ENCODE measurements around the gene IGSF9B. TPM values are rescaled to one million over a fixed set of nuclear protein-coding genes. Genes with fewer than 3 reads are reported as not detected.

IGSF9B gene
- total and polyA plus RNA-seq, 2 of the 13 experiments (the other 11 are each of a cell fraction or from before 2014, with no cell fraction given) = not detected

GRCh38 chr11:133936136-133936535, 20.6 kb downstream of the IGSF9B start:
- ChIA-PET POLR2A (no interaction called here), CTCF (ENCODE audit: low intra/inter-chr PET ratio, low total read pairs) (no interaction called here)
- ATAC-seq = no peak
- no peak overlapping the region for H3K27ac ChIP-seq (ENCODE audit: extremely low read length, insufficient read depth, low read length)
- H3K36me3 ChIP-seq (replicated peaks in 1 of 2; ENCODE audit: control insufficient read depth in 1 of 2, insufficient read depth in 2 of 2, low read length in 2 of 2) = no peaks in the 10 kb centered on the region
- H3K27me3 ChIP-seq (ENCODE audit: control insufficient read depth in 1 of 2, insufficient read depth in 2 of 2, low read length in 2 of 2) = peaks cover 3 to 44% of the 10 kb centered on the region in 2 experiments; a peak in 4 of 5 replicates
- H3K4me1 ChIP-seq (ENCODE audit: insufficient read depth, low read length) = no peaks in the 10 kb centered on the region
- no peak overlapping the region for H3K4me2 ChIP-seq (ENCODE audit: low read depth, low read length)
- H2AFZ ChIP-seq (ENCODE audit: low read length) = no peak overlapping the region
- intact Hi-C loops (cut with micrococcal nuclease; ENCODE audit: unreplicated experiment) (no loop called here), in situ Hi-C loops (cut with HindIII; ENCODE audit: extremely low pct_ligation_motif_present, low pct_unique_long_range_greater_than_20kb) (no loop called here)
- no peak overlapping the region for H3K9ac ChIP-seq (ENCODE audit: insufficient read depth, low read depth, low read length)
- DNase-seq (ENCODE audit: low spot score) = no peak
- WGBS (ENCODE audit: low lambda C conversion rate) = 7% methylated on average over 6 of the region's 13 CpGs
- no peak for FAIRE-seq
- no peaks in the 10 kb centered on the region for H3K79me2 ChIP-seq (ENCODE audit: insufficient read depth, low read length)
- H4K20me1 ChIP-seq (ENCODE audit: insufficient read depth, low read length) = 0 out of 2 replicates have a peak, but pooled peaks cover 2% of the 10 kb centered on the region
- TF ChIP-seq ZFAT (CRISPR knock-in tag; conservative IDR thresholded peaks at IDR 0.05) = no peak
- no peak for TF ChIP-seq ZNF550 (CRISPR knock-in tag; IDR thresholded peaks at IDR 0.05; ENCODE audit: borderline replicate concordance)
- TF ChIP-seq TBX2 (CRISPR knock-in tag; IDR thresholded peaks at IDR 0.05; ENCODE audit: borderline replicate concordance) = no peak
- TF ChIP-seq AFF4 (CRISPR knock-in tag; IDR thresholded peaks at IDR 0.05) = no peak
- no peak for TF ChIP-seq CCAR2 (optimal IDR thresholded peaks at IDR 0.05; ENCODE audit: low read depth, low read length)
- TF ChIP-seq ZNF275 (CRISPR knock-in tag; IDR thresholded peaks at IDR 0.05; ENCODE audit: borderline replicate concordance) = no peak
- TF ChIP-seq ZNF512 (CRISPR knock-in tag; IDR thresholded peaks at IDR 0.05) = no peak
- no TSS peak for BruUV-seq (replicated peaks)
- no peaks in the 10 kb centered on the region for H3K9me3 ChIP-seq (ENCODE audit: low read length)
- no peak overlapping the region for H3K4me3 ChIP-seq (replicated peaks in 1 of 3; ENCODE audit: insufficient read depth in 1 of 3, low read depth in 2 of 3, low read length in 3 of 3)
